GM12878 (cell line): Measurements from ENCODE around the gene PRMT7. TPM values are rescaled to one million over a fixed set of nuclear protein-coding genes. Genes with fewer than 3 reads are reported as not detected.

Experiments
- ATAC-seq: fragments of 200-7000 bp; cut with Tn5 transposase; 3 replicates; pipeline ENCODE4 v1.9.1; 2020; ENCODE audit warnings: mild to moderate bottlenecking, moderate library complexity
- BruUV-seq: library from RNA; stranded (reverse); fragments of 400-500 nt; replicated peaks from 2 replicates; lab custom pipeline; 2021; lab: Mats Ljungman, UMichigan
- CTCF ChIA-PET: fragments of 300-600 bp; sonication (Branson Sonifier 250); formaldehyde crosslinking; extraction: SDS; loops from one replicate; lab custom pipeline; 2021; ENCODE audit warnings: inconsistent platforms; lab: Yijun Ruan, JAX
- POLR2A ChIA-PET: fragments of 350-600 bp; formaldehyde crosslinking; extraction: SDS; loops from one replicate; lab custom pipeline; 2021; ENCODE audit warnings: inconsistent platforms; lab: Charles Lee
- RAD21 ChIA-PET: fragments of 300-600 bp; sonication (Branson Sonifier 250); formaldehyde crosslinking; loops from one replicate; lab custom pipeline; 2023; ENCODE audit warnings: antibody characterized with exemption; ENCODE audit not compliant: unreplicated experiment; lab: Charles Lee
- SMC1A ChIA-PET: fragments of 300-600 bp; sonication (Branson Sonifier 250); formaldehyde crosslinking; loops from one replicate; lab custom pipeline; 2023; ENCODE audit not compliant: unreplicated experiment, uncharacterized antibody; lab: Charles Lee
- DNase-seq: peaks from one replicate; pipeline ENCODE4 v3.0.0-alpha.2; 2011; ENCODE audit warnings: low read depth, low spot score
- FAIRE-seq: peaks from 3 replicates; lab custom pipeline; 2011; peaks lifted over from hg19 to GRCh38; lab: Jason Lieb, UNC
- H2AFZ ChIP-seq: 2 replicates; pipeline ENCODE4 v1.6.0; 2011; ENCODE audit warnings: low read depth, low read length, control low read depth; ENCODE audit not compliant: control insufficient read depth
- H3K27ac ChIP-seq: 2 replicates; pipeline ENCODE4 v1.5.1; 2011; ENCODE audit warnings: control low read depth; ENCODE audit not compliant: control insufficient read depth, insufficient read depth
- H3K27me3 ChIP-seq, 2 experiments: replicated peaks in 1 of 2; 2 replicates each; pipeline versions ENCODE4 v1.6.0 to v1.6.1; 2011; ENCODE audit warnings: low read length in 1 of 2; ENCODE audit not compliant: control insufficient read depth in 2 of 2, insufficient read depth in 2 of 2
- H3K36me3 ChIP-seq, 2 experiments: 2 replicates each; pipeline ENCODE4 v1.5.1; 2011; ENCODE audit warnings: low read length in 1 of 2; ENCODE audit not compliant: control insufficient read depth in 2 of 2, insufficient read depth in 2 of 2
- H3K4me1 ChIP-seq: 2 replicates; pipeline ENCODE4 v1.6.1; 2011; ENCODE audit warnings: mild to moderate bottlenecking, low read length, moderate library complexity, mixed read lengths; ENCODE audit not compliant: control insufficient read depth, insufficient read depth
- H3K4me2 ChIP-seq: 2 replicates; pipeline ENCODE4 v1.6.0; 2011; ENCODE audit warnings: control low read depth; ENCODE audit not compliant: control insufficient read depth, insufficient read depth
- H3K4me3 ChIP-seq: fragments of 200-600 bp; sonication (generic); 2 replicates; pipeline ENCODE4 v1.5.1; 2016
- H3K79me2 ChIP-seq: 2 replicates; pipeline ENCODE4 v1.6.0; 2011; ENCODE audit warnings: low read length; ENCODE audit not compliant: control insufficient read depth, insufficient read depth
- H3K9ac ChIP-seq: 2 replicates; pipeline ENCODE4 v1.8.0; 2011; ENCODE audit warnings: low read length, control low read depth, mixed read lengths; ENCODE audit not compliant: control insufficient read depth, insufficient read depth
- H3K9me3 ChIP-seq: replicated peaks from 3 replicates; pipeline ENCODE4 v1.5.1; 2011; ENCODE audit warnings: mild to moderate bottlenecking, low read length; ENCODE audit not compliant: control insufficient read depth, insufficient read depth
- H4K20me1 ChIP-seq: 2 replicates; pipeline ENCODE4 v1.6.0; 2011; ENCODE audit not compliant: control insufficient read depth, insufficient read depth
- BRCA1 ChIP-seq: IDR thresholded peaks from 2 replicates; pipeline ENCODE4 v1.6.1; 2011; ENCODE audit warnings: low read depth, low read length, improper control_type of control experiment
- CHD2 ChIP-seq: IDR thresholded peaks from 2 replicates; pipeline ENCODE4 v1.6.1; 2011; ENCODE audit warnings: low read depth, low read length, improper control_type of control experiment, borderline replicate concordance
- NFIC ChIP-seq: IDR thresholded peaks from 2 replicates; pipeline ENCODE4 v1.6.1; 2012; ENCODE audit warnings: low read depth, mild to moderate bottlenecking, inconsistent platforms, low read length, moderate library complexity
- SP1 ChIP-seq: IDR thresholded peaks from one replicate; pipeline ENCODE4 v1.6.1; 2011; ENCODE audit warnings: low read depth, low read length
- SRF ChIP-seq, 2 experiments: IDR thresholded peaks; 2 replicates each; pipeline ENCODE4 v1.6.1; 2011; ENCODE audit warnings: low read depth in 2 of 2, low read length in 2 of 2, mild to moderate bottlenecking in 1 of 2, moderate library complexity in 1 of 2
- WGBS: methylation state at CpG from one replicate; pipeline ENCODE4 v1.1.6; 2016; ENCODE audit warnings: low lambda C conversion rate; ENCODE audit not compliant: insufficient replicate concordance, insufficient coverage; ENCODE audit errors: missing lambda C conversion rate; 5-methylcytosine and 5-hydroxymethylcytosine counted together
- in situ Hi-C: fragments of 300-500 bp; cut with MboI; formaldehyde crosslinking; loops from 9 replicates; pipeline ENCODE4 v1.14.3; 2018; ENCODE audit warnings: mixed read lengths
- intact Hi-C: fragments of 100-400 bp; cut with micrococcal nuclease; formaldehyde crosslinking; loops from one replicate; pipeline ENCODE4 v1.14.2; 2022; ENCODE audit not compliant: unreplicated experiment
- polyA plus RNA-seq, 11 experiments: library from polyadenylated mRNA; depleted of rRNA in 4 of 11; unstranded in 6 of 11; stranded (reverse) in 5 of 11; fragments of >200 nt; fragmentation: Nextera tagmentation in 4 of 11; fragmentation: Illumina TruSeq in 1 of 11; extraction: Ambion mirVana in 4 of 11; extraction: Trizol in 1 of 11; gene quantifications; 1 replicate in 1 of 11; 2 replicates in 10 of 11; pipeline versions ENCODE4 v1.2.1 to v1.2.3, GENCODE V29; 2011 to 2016; ENCODE audit warnings: inconsistent platforms in 2 of 11, missing spikeins in 2 of 11, low read depth in 1 of 11
- total RNA-seq, 4 experiments: library from RNA; depleted of rRNA in 3 of 4; stranded (reverse); fragments of >200 nt in 3 of 4; fragmentation: Illumina TruSeq in 1 of 4; extraction: Trizol in 1 of 4; gene quantifications; 2 replicates each; pipeline versions ENCODE4 v1.2.1 to v1.2.3, GENCODE V29; 2013 to 2021
- TF ChIP-seq, protein P1 (sequence below): fragments of 450-650 bp; IDR thresholded peaks from 2 replicates; pipeline ENCODE4 v1.6.1; 2017; ENCODE audit warnings: low read depth, mild to moderate bottlenecking, moderate library complexity
- TF ChIP-seq, protein P2 (sequence below): fragments of 450-650 bp; IDR thresholded peaks from 2 replicates; pipeline ENCODE4 v1.6.1; 2017; ENCODE audit warnings: antibody characterized with exemption, mild to moderate bottlenecking, moderate library complexity
- TF ChIP-seq, protein P3 (sequence below): fragments of 450-650 bp; IDR thresholded peaks from 2 replicates; pipeline ENCODE4 v1.6.1; 2017; ENCODE audit warnings: borderline replicate concordance

Gene PRMT7
- total and polyA plus RNA-seq, 10 of the 15 experiments (the other 5 are each of a cell fraction or from before 2014, with no cell fraction given): 5.1 to 56.1 (median 42.0) TPM

DNA sequence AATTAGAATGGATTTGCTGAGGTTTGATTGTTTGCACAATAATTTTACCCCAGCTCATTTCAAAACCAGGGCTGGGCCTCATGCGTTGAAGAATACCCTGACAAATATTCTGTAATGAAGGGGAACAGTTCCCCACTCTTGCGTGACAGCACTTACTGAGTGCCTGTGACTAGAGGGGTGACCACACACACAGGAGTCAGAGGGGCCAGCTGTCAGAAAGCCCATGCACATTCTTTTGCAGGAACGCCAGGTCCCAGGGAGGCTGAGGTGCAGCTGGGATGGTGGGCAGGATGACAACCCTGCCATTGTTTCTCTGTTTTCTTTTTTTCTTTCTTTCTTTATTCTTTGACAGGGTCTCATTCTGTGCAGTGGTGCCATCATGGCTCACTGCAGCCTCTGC is 92.9 kb downstream of the PRMT7 start:
- no peak overlapping the region for H3K27ac ChIP-seq
- no peaks in the 10 kb centered on the region for H3K36me3 ChIP-seq
- in situ Hi-C loops: no loop called here
- 45% methylated on average over 3 of the region's 3 CpGs for WGBS
- H3K27me3 ChIP-seq: no peaks in the 10 kb centered on the region
- H3K4me3 ChIP-seq: no peak overlapping the region
- SMC1A ChIA-PET: no interaction called here
- no peak for TF ChIP-seq NFIC
- TF ChIP-seq, protein P1, sequence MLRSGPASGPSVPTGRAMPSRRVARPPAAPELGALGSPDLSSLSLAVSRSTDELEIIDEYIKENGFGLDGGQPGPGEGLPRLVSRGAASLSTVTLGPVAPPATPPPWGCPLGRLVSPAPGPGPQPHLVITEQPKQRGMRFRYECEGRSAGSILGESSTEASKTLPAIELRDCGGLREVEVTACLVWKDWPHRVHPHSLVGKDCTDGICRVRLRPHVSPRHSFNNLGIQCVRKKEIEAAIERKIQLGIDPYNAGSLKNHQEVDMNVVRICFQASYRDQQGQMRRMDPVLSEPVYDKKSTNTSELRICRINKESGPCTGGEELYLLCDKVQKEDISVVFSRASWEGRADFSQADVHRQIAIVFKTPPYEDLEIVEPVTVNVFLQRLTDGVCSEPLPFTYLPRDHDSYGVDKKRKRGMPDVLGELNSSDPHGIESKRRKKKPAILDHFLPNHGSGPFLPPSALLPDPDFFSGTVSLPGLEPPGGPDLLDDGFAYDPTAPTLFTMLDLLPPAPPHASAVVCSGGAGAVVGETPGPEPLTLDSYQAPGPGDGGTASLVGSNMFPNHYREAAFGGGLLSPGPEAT: no peak
- no peak for TF ChIP-seq BRCA1
- no peak for TF ChIP-seq SRF (IDR thresholded peaks at IDR 0.05; ENCODE audit: low read depth in 2 of 2, low read length in 2 of 2)
- TF ChIP-seq, protein P2, sequence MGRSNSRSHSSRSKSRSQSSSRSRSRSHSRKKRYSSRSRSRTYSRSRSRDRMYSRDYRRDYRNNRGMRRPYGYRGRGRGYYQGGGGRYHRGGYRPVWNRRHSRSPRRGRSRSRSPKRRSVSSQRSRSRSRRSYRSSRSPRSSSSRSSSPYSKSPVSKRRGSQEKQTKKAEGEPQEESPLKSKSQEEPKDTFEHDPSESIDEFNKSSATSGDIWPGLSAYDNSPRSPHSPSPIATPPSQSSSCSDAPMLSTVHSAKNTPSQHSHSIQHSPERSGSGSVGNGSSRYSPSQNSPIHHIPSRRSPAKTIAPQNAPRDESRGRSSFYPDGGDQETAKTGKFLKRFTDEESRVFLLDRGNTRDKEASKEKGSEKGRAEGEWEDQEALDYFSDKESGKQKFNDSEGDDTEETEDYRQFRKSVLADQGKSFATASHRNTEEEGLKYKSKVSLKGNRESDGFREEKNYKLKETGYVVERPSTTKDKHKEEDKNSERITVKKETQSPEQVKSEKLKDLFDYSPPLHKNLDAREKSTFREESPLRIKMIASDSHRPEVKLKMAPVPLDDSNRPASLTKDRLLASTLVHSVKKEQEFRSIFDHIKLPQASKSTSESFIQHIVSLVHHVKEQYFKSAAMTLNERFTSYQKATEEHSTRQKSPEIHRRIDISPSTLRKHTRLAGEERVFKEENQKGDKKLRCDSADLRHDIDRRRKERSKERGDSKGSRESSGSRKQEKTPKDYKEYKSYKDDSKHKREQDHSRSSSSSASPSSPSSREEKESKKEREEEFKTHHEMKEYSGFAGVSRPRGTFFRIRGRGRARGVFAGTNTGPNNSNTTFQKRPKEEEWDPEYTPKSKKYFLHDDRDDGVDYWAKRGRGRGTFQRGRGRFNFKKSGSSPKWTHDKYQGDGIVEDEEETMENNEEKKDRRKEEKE: no peak
- no peak for TF ChIP-seq CHD2
- no peak for TF ChIP-seq SP1
- TF ChIP-seq, protein P3, sequence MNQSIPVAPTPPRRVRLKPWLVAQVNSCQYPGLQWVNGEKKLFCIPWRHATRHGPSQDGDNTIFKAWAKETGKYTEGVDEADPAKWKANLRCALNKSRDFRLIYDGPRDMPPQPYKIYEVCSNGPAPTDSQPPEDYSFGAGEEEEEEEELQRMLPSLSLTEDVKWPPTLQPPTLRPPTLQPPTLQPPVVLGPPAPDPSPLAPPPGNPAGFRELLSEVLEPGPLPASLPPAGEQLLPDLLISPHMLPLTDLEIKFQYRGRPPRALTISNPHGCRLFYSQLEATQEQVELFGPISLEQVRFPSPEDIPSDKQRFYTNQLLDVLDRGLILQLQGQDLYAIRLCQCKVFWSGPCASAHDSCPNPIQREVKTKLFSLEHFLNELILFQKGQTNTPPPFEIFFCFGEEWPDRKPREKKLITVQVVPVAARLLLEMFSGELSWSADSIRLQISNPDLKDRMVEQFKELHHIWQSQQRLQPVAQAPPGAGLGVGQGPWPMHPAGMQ: no peak
- TF ChIP-seq, all 136 proteins: peak for 0
- no peaks in the 10 kb centered on the region for H3K79me2 ChIP-seq
- no TSS peak for BruUV-seq
- no peaks in the 10 kb centered on the region for H4K20me1 ChIP-seq
- intact Hi-C loops: no loop called here
- ChIA-PET CTCF (interaction anchor here (1.2 kb wide), 1 partner anchor 9 kb away, joined by 3 read pairs; no protein-coding TSS in a partner anchor), POLR2A (no interaction called here), RAD21 (no interaction called here)
- no peak overlapping the region for H3K4me2 ChIP-seq
- DNase-seq: no peak
- no peaks in the 10 kb centered on the region for H3K9me3 ChIP-seq
- H3K4me1 ChIP-seq: no peaks in the 10 kb centered on the region
- H2AFZ ChIP-seq: no peak overlapping the region
- ATAC-seq: no peak
- no peak overlapping the region for H3K9ac ChIP-seq
- no peak for FAIRE-seq
